ENCODE measurements around the gene RMND1. TPM values are rescaled to one million over a fixed set of nuclear protein-coding genes. Genes with fewer than 3 reads are reported as not detected.
A peak's percentile ranks its signal among the peaks of the same experiment; 100 is the strongest.

RMND1 gene
- total and polyA plus RNA-seq, 12 donors, result 10.9 to 25.2 (median 14.7) TPM

DNA sequence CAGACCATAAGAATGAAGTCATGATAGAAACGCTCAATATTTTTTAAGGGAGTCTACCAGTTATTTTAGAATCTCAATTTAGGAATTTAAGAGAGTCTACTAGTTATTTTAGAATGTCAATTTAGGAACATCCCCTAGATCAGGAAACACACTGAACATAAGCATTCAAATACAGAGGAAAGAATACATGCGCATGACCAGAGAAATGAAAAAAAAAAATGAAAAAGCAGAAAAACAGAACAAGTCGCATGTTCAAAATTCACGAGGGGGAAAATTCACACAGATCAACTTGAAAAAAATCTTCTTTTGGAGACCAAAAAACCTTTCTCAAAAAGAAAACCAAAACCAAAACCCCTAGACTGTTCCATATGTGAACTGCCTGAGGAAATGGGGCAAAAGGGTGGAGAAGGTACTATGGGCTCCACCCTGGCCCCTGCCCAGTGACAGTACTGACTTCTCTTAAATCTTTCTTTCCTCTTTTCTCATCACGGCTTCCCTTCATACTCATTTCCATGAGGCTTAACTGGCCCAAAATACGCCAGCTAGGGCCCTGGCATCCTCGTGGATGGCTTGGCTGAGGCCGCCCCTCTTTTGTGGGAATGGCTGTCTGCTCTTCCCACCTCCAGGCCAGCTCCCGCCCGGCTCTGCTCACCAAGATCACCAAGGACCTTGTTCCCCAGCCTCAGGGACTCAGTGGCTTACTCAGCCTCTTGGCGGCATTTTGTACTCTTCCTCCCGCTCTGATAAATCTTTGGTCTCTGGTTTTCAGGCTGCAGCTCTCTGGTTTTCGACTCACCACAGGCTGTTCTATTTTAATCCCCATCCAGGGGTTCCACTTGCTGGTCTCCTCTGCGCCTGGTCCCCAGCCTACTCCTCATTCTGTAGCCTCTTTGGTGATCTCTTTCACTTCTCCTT lies 71.7 kb downstream of the RMND1 start:
- TF ChIP-seq, protein P1, sequence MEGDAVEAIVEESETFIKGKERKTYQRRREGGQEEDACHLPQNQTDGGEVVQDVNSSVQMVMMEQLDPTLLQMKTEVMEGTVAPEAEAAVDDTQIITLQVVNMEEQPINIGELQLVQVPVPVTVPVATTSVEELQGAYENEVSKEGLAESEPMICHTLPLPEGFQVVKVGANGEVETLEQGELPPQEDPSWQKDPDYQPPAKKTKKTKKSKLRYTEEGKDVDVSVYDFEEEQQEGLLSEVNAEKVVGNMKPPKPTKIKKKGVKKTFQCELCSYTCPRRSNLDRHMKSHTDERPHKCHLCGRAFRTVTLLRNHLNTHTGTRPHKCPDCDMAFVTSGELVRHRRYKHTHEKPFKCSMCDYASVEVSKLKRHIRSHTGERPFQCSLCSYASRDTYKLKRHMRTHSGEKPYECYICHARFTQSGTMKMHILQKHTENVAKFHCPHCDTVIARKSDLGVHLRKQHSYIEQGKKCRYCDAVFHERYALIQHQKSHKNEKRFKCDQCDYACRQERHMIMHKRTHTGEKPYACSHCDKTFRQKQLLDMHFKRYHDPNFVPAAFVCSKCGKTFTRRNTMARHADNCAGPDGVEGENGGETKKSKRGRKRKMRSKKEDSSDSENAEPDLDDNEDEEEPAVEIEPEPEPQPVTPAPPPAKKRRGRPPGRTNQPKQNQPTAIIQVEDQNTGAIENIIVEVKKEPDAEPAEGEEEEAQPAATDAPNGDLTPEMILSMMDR (IDR thresholded peaks at IDR 0.05), result no peak
- ATAC-seq, result peak in 6 of 8 donors; percentile 28 to 61 (median 48)
- Histone ChIP-seq H3K36me3 (peaks cover 0 to 9% (median 0%) of the 10 kb centered on the region in 9 donors), H3K9me3 (no peaks in the 10 kb centered on the region), H3K27me3 (no peaks in the 10 kb centered on the region), H3K4me3 (peak overlapping the region in 3 of 10 donors; percentile 4 to 36 (median 10)), H3K4me1 (peaks cover 0 to 38% (median 13%) of the 10 kb centered on the region in 9 donors), H3K27ac (peak overlapping the region in 5 of 10 donors; percentile 4 to 86 (median 22))
- DNase-seq, result no peak
- 80 to 81% methylated on average over 14 of the region's 14 CpGs for WGBS, 2 donors
- intact Hi-C loops (cut with DNase I), result no loop called here

GRCh38 chr6:151377095-151377494 lies 74.8 kb downstream of the RMND1 start:
- intact Hi-C loops (cut with DNase I), result no loop called here
- no peak overlapping the region for H3K4me3 ChIP-seq
- H3K36me3 ChIP-seq, result peaks cover 0 to 13% (median 0%) of the 10 kb centered on the region in 9 donors
- no peaks in the 10 kb centered on the region for H3K9me3 ChIP-seq
- no peak overlapping the region for H3K27ac ChIP-seq
- TF ChIP-seq, protein P1 (IDR thresholded peaks at IDR 0.05), result no peak
- ATAC-seq, result no peak
- no peak for DNase-seq
- H3K4me1 ChIP-seq, result peaks cover 0 to 44% (median 26%) of the 10 kb centered on the region in 9 donors
- 83 to 87% methylated on average over 3 of the region's 3 CpGs for WGBS, 2 donors
- H3K27me3 ChIP-seq, result no peaks in the 10 kb centered on the region

- 74 to 87% methylated on average over 1 of the region's 1 CpG for WGBS, 2 donors
- H3K27ac ChIP-seq, result no peak overlapping the region
- TF ChIP-seq, protein P1 (IDR thresholded peaks at IDR 0.05), result no peak
Observed at GRCh38 chr6:151376440-151376839, 75.5 kb downstream of the RMND1 start.

DNA sequence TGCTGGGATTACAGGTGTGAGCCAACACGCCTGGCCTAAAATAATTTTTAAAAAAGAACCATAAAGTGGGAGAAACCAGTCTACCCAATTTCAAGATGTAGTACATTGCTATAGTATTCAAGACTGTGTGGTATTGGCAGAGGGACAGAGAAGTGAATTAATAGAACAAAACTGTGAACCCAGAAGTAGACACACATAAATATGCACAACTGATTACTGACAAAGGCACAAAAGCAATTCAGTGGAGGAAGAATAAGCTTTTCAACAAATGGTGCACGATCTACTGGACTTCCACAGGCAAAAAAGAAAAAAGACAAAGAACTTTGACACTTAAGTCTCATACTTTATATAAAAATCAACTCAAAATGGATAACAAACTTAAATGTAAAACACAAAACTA lies 76.1 kb downstream of the RMND1 start:
- intact Hi-C loops (cut with DNase I), result no loop called here
- Histone ChIP-seq H3K27me3 (no peaks in the 10 kb centered on the region), H3K4me3 (no peak overlapping the region), H3K9me3 (no peaks in the 10 kb centered on the region), H3K36me3 (peaks cover 0 to 26% (median 0%) of the 10 kb centered on the region in 9 donors), H3K27ac (no peak overlapping the region), H3K4me1 (peaks cover 0 to 40% (median 25%) of the 10 kb centered on the region in 9 donors)
- DNase-seq (no peak), ATAC-seq (no peak)
- 94 to 98% methylated on average over 2 of the region's 2 CpGs for WGBS, 2 donors
- TF ChIP-seq, protein P1 (IDR thresholded peaks at IDR 0.05), result no peak

More at GRCh38 chr6:151376440-151376839, 75.5 kb downstream of the RMND1 start:
- no peak overlapping the region for H3K4me3 ChIP-seq
- DNase-seq (no peak), ATAC-seq (no peak)
- intact Hi-C loops (cut with DNase I), result no loop called here
- peaks cover 0 to 44% (median 26%) of the 10 kb centered on the region in 9 donors for H3K4me1 ChIP-seq
- no peaks in the 10 kb centered on the region for H3K9me3 ChIP-seq
- H3K27me3 ChIP-seq, result no peaks in the 10 kb centered on the region
- H3K36me3 ChIP-seq, result peaks cover 0 to 20% (median 0%) of the 10 kb centered on the region in 9 donors
